D341Med (cell line): ENCODE measurements around the gene ARHGAP26.

ENCODE experiments used
- DNase-seq: peaks from one replicate; pipeline ENCODE4 v3.0.0; 2012; ENCODE audit warnings: low spot score

The ARHGAP26 gene

GRCh38 chr5:143207563-143208364 is 437.6 kb downstream of the ARHGAP26 start:
- no peak for DNase-seq

GRCh38 chr5:143208365-143208641 is 438.1 kb downstream of the ARHGAP26 start:
- DNase-seq: no peak

GRCh38 chr5:143208781-143209510 is 438.8 kb downstream of the ARHGAP26 start:
- DNase-seq: no peak

GRCh38 chr5:143209881-143210395 is 439.8 kb downstream of the ARHGAP26 start:
- no peak for DNase-seq

GRCh38 chr5:143210576-143210975 is 440.4 kb downstream of the ARHGAP26 start:
- DNase-seq: no peak

GRCh38 chr5:143212261-143212660 is 442.1 kb downstream of the ARHGAP26 start:
- DNase-seq: no peak

GRCh38 chr5:143213231-143213850 is 443.2 kb downstream of the ARHGAP26 start:
- no peak for DNase-seq

- no peak for DNase-seq
These were observed 443.7 kb downstream of the ARHGAP26 start for GRCh38 chr5:143213851-143214363.

- DNase-seq: no peak
These were observed 444.3 kb downstream of the ARHGAP26 start for GRCh38 chr5:143214458-143214857.

- DNase-seq: no peak
These were observed 444.7 kb downstream of the ARHGAP26 start for GRCh38 chr5:143214890-143215289.

- DNase-seq: no peak
These were observed 445.5 kb downstream of the ARHGAP26 start for GRCh38 chr5:143215690-143216089.

- DNase-seq: no peak
These were observed 446.0 kb downstream of the ARHGAP26 start for GRCh38 chr5:143216211-143216610.

GRCh38 chr5:143217065-143217803 is 447.1 kb downstream of the ARHGAP26 start:
- DNase-seq: no peak

- no peak for DNase-seq
These were observed 447.6 kb downstream of the ARHGAP26 start for GRCh38 chr5:143217804-143218160.

- no peak for DNase-seq
These were observed 448.5 kb downstream of the ARHGAP26 start for GRCh38 chr5:143218517-143219170.

GRCh38 chr5:143219696-143220095 is 449.5 kb downstream of the ARHGAP26 start:
- DNase-seq: no peak

- no peak for DNase-seq
These were observed 450.6 kb downstream of the ARHGAP26 start for GRCh38 chr5:143220748-143221251.

GRCh38 chr5:143222287-143223231 is 452.4 kb downstream of the ARHGAP26 start:
- no peak for DNase-seq

- DNase-seq: no peak
These were observed 454.5 kb downstream of the ARHGAP26 start for GRCh38 chr5:143224672-143225071.

- DNase-seq: no peak
These were observed 455.3 kb downstream of the ARHGAP26 start for GRCh38 chr5:143225511-143225910.
